ENCODE data around the gene PRKCH. TPM values are rescaled to one million over a fixed set of nuclear protein-coding genes. Genes with fewer than 3 reads are reported as not detected.

Gene PRKCH
- total RNA-seq, 1 experiment from 2014 or later, result 10.3 TPM

- ChIA-PET POLR2A (no interaction called here), CTCF (interaction anchor here (0.6 to 1.2 kb wide), 3 partner anchors 285 to 376 kb away, joined by 3 to 12 read pairs (median 5); no protein-coding TSS in a partner anchor)
- Mint-ChIP-seq H3K4me3 (no peak overlapping the region), H3K9me3 (peaks cover 14% of the 10 kb centered on the region), H3K27ac (no peak overlapping the region), H3K27me3 (ENCODE audit: low read depth) (no peaks in the 10 kb centered on the region), H3K36me3 (peaks cover 10% of the 10 kb centered on the region), H3K4me1 (peaks cover 18% of the 10 kb centered on the region)
- ATAC-seq, result 0 out of 2 replicates have a peak, but pooled peaks have one; percentile 12
- DNase-seq (ENCODE audit: low spot score), result no peak
- no peak for TF ChIP-seq ZNF121 (CRISPR knock-in tag; IDR thresholded peaks at IDR 0.05)
- no peak for TF ChIP-seq E2F1 (CRISPR knock-in tag; IDR thresholded peaks at IDR 0.05)
- no peak for TF ChIP-seq ATF6 (CRISPR knock-in tag; IDR thresholded peaks at IDR 0.05)
- no peak for TF ChIP-seq ATF1 (CRISPR knock-in tag; IDR thresholded peaks at IDR 0.05)
- no peak for TF ChIP-seq ZNF671 (CRISPR knock-in tag; IDR thresholded peaks at IDR 0.05)
- TF ChIP-seq ZBTB21 (CRISPR knock-in tag; IDR thresholded peaks at IDR 0.05; ENCODE audit: borderline replicate concordance), result no peak
- no peak for TF ChIP-seq IRF1 (CRISPR knock-in tag; IDR thresholded peaks at IDR 0.05)
- no peak for TF ChIP-seq ZNF281 (CRISPR knock-in tag; IDR thresholded peaks at IDR 0.05)
- no peak for TF ChIP-seq MAX (CRISPR knock-in tag; IDR thresholded peaks at IDR 0.05)
- no peak for TF ChIP-seq AR (CRISPR knock-in tag; IDR thresholded peaks at IDR 0.05)
- no peak for TF ChIP-seq HMGA2 (CRISPR knock-in tag; IDR thresholded peaks at IDR 0.05)
These were observed 139.6 kb downstream of the PRKCH start for GRCh38 chr14:61460718-61461611.

GRCh38 chr14:61461808-61462275 is 140.5 kb downstream of the PRKCH start:
- peaks cover 27% of the 10 kb centered on the region for H3K4me1 Mint-ChIP-seq
- CTCF ChIA-PET, result interaction anchor here (0.6 to 1.4 kb wide), 5 partner anchors 9 to 376 kb away, joined by 3 to 7 read pairs (median 4); no protein-coding TSS in a partner anchor
- ATAC-seq (peak; percentile 8; the same call in 1 of the 2 replicates), DNase-seq (ENCODE audit: low spot score) (no peak)
- peaks cover 14% of the 10 kb centered on the region for H3K9me3 Mint-ChIP-seq
- H3K36me3 Mint-ChIP-seq, result peaks cover 10% of the 10 kb centered on the region
- no peak overlapping the region for H3K27ac Mint-ChIP-seq
- TF ChIP-seq ZNF512 (CRISPR knock-in tag; IDR thresholded peaks at IDR 0.05; ENCODE audit: borderline replicate concordance), result no peak
- peak; percentile 68 for TF ChIP-seq CTCF (IDR thresholded peaks at IDR 0.05)
- H3K27me3 Mint-ChIP-seq (ENCODE audit: low read depth), result no peaks in the 10 kb centered on the region
- POLR2A ChIA-PET, result no interaction called here
- H3K4me3 Mint-ChIP-seq, result no peak overlapping the region

Measured in WTC11 (cell line).